Glomerular endothelial cell (primary cell): ENCODE data around the gene NSUN3. TPM values are rescaled to one million over a fixed set of nuclear protein-coding genes. Genes with fewer than 3 reads are reported as not detected.

Experiments
- DNase-seq: peaks from one replicate; pipeline ENCODE4 v3.0.0-alpha.2; 2011; ENCODE audit warnings: low read depth, low spot score; ENCODE audit errors: extremely low read depth
- total RNA-seq: library from RNA; depleted of rRNA; stranded (reverse); fragments of >200 nt; gene quantifications from 2 replicates; pipeline ENCODE4 v1.2.3, GENCODE V29; 2015

The NSUN3 gene
- total RNA-seq, 1 donor from 2014 or later: 12.6 TPM

GRCh38 chr3:94117729-94118128, 54.9 kb downstream of the NSUN3 start:
- DNase-seq: no peak

GRCh38 chr3:94118390-94118789, 55.5 kb downstream of the NSUN3 start:
- DNase-seq: no peak

GRCh38 chr3:94121161-94121560, 58.3 kb downstream of the NSUN3 start:
- no peak for DNase-seq

GRCh38 chr3:94127115-94127514, 64.3 kb downstream of the NSUN3 start:
- no peak for DNase-seq

GRCh38 chr3:94130690-94131089, 67.8 kb downstream of the NSUN3 start:
- DNase-seq: no peak

GRCh38 chr3:94132777-94133176, 69.9 kb downstream of the NSUN3 start:
- DNase-seq: no peak

GRCh38 chr3:94136133-94136532, 73.3 kb downstream of the NSUN3 start:
- no peak for DNase-seq

- no peak for DNase-seq
These were observed 74.5 kb downstream of the NSUN3 start for GRCh38 chr3:94137377-94137776.

- DNase-seq: no peak
These were observed 83.6 kb downstream of the NSUN3 start for GRCh38 chr3:94146455-94146854.

- DNase-seq: no peak
These were observed 84.2 kb downstream of the NSUN3 start for GRCh38 chr3:94147012-94147411.

- DNase-seq: no peak
These were observed 87.3 kb downstream of the NSUN3 start for GRCh38 chr3:94150113-94150512.

- DNase-seq: no peak
These were observed 93.8 kb downstream of the NSUN3 start for GRCh38 chr3:94156626-94157025.

- no peak for DNase-seq
These were observed 95.7 kb downstream of the NSUN3 start for GRCh38 chr3:94158512-94158911.

- DNase-seq: no peak
These were observed 96.4 kb downstream of the NSUN3 start for GRCh38 chr3:94159062-94159828.

- no peak for DNase-seq
These were observed 99.8 kb downstream of the NSUN3 start for GRCh38 chr3:94162700-94163099.

GRCh38 chr3:94167346-94167745, 104.5 kb downstream of the NSUN3 start:
- no peak for DNase-seq

- DNase-seq: no peak
These were observed 104.9 kb downstream of the NSUN3 start for GRCh38 chr3:94167796-94168195.

- no peak for DNase-seq
These were observed 109.1 kb downstream of the NSUN3 start for GRCh38 chr3:94171954-94172353.

GRCh38 chr3:94172695-94173310, 109.9 kb downstream of the NSUN3 start:
- DNase-seq: no peak

GRCh38 chr3:94173673-94174434, 111.0 kb downstream of the NSUN3 start:
- DNase-seq: no peak

- no peak for DNase-seq
These were observed 112.8 kb downstream of the NSUN3 start for GRCh38 chr3:94175677-94176076.
